HL-60 (cell line): ENCODE measurements around the gene SLC27A5.

ENCODE experiments used
- TF ChIP-seq, protein P1 (sequence below): IDR thresholded peaks from one replicate; pipeline ENCODE4 v1.5.1; 2011; ENCODE audit warnings: low read length, control low read depth, inconsistent platforms; ENCODE audit not compliant: insufficient read depth
- TF ChIP-seq, protein P2 (sequence below): IDR thresholded peaks from 2 replicates; pipeline ENCODE4 v1.6.1; 2012; ENCODE audit warnings: low read depth; ENCODE audit not compliant: insufficient replicate concordance

DNA sequence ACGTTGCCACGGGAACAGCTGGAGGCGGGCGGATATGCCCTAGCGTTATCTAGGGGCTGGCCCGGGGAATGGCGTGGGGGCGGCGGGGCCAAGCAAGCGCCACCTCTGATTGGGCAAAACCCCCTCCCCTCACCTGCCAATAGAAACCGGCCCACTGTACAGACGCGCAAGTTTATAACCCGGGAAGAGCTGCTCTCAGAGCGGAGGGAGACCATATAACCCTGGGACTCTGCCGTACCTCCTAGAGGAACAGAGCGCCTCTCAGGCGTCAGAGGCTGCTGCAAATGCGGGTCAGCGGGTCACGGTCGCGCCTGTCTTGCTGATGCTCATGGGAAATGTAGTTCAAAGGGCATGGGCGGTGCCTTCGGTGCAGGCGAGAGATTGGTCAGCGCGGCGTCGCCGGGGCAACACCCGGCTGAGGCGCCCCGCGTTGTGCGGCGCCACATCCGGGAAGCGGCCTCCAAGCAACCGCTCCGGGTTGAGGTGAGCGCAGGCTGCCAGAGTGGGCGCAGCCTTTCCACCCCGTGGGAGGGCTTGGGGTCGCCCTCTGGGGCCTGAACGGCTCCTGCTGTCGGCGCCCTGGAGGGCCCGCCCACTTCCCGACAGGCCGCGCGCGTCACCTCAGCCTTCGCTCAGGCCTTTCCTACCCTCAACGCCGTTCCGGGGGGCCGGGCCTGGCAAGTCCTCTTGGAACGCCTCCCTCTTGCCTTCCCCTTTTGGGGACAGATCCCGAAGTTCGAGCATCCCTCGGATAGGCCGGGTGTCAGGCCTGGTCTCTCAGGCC, 35.9 kb downstream of the SLC27A5 start, which contains the start of gene ZNF446:
- TF ChIP-seq, protein P1, sequence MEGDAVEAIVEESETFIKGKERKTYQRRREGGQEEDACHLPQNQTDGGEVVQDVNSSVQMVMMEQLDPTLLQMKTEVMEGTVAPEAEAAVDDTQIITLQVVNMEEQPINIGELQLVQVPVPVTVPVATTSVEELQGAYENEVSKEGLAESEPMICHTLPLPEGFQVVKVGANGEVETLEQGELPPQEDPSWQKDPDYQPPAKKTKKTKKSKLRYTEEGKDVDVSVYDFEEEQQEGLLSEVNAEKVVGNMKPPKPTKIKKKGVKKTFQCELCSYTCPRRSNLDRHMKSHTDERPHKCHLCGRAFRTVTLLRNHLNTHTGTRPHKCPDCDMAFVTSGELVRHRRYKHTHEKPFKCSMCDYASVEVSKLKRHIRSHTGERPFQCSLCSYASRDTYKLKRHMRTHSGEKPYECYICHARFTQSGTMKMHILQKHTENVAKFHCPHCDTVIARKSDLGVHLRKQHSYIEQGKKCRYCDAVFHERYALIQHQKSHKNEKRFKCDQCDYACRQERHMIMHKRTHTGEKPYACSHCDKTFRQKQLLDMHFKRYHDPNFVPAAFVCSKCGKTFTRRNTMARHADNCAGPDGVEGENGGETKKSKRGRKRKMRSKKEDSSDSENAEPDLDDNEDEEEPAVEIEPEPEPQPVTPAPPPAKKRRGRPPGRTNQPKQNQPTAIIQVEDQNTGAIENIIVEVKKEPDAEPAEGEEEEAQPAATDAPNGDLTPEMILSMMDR, result no peak
- TF ChIP-seq, protein P2, sequence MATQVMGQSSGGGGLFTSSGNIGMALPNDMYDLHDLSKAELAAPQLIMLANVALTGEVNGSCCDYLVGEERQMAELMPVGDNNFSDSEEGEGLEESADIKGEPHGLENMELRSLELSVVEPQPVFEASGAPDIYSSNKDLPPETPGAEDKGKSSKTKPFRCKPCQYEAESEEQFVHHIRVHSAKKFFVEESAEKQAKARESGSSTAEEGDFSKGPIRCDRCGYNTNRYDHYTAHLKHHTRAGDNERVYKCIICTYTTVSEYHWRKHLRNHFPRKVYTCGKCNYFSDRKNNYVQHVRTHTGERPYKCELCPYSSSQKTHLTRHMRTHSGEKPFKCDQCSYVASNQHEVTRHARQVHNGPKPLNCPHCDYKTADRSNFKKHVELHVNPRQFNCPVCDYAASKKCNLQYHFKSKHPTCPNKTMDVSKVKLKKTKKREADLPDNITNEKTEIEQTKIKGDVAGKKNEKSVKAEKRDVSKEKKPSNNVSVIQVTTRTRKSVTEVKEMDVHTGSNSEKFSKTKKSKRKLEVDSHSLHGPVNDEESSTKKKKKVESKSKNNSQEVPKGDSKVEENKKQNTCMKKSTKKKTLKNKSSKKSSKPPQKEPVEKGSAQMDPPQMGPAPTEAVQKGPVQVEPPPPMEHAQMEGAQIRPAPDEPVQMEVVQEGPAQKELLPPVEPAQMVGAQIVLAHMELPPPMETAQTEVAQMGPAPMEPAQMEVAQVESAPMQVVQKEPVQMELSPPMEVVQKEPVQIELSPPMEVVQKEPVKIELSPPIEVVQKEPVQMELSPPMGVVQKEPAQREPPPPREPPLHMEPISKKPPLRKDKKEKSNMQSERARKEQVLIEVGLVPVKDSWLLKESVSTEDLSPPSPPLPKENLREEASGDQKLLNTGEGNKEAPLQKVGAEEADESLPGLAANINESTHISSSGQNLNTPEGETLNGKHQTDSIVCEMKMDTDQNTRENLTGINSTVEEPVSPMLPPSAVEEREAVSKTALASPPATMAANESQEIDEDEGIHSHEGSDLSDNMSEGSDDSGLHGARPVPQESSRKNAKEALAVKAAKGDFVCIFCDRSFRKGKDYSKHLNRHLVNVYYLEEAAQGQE, result no peak
